ENCODE measurements around the gene FTMT.
"Not testable (repeated sequence)": the region's sequence is repeated elsewhere in the genome, so short reads cannot be mapped to it uniquely, and the experiment has no call there.

FTMT gene

GRCh38 chr5:121851643-121852574 is at the start of gene FTMT:
FTMT (plus strand) TSS chr5:121851882; CDS start chr5:121851964, 82 bp downstream.
- DNase-seq = no peak

GRCh38 chr5:121805251-121805650 is 46.4 kb upstream of the FTMT start:
- not testable (repeated sequence) for DNase-seq

GRCh38 chr5:121805911-121806310 is 45.8 kb upstream of the FTMT start:
- no peak for DNase-seq

- no peak for DNase-seq
These were observed 35.5 kb upstream of the FTMT start for GRCh38 chr5:121816164-121816563.

- DNase-seq = no peak
These were observed 31.9 kb upstream of the FTMT start for GRCh38 chr5:121819682-121820261.

- DNase-seq = no peak
These were observed 18.1 kb upstream of the FTMT start for GRCh38 chr5:121833617-121834016.

GRCh38 chr5:121834021-121834420 is 17.7 kb upstream of the FTMT start:
- no peak for DNase-seq

- DNase-seq = no peak
These were observed 9.8 kb upstream of the FTMT start for GRCh38 chr5:121841892-121842291.

- DNase-seq = no peak
These were observed 1.4 kb upstream of the FTMT start for GRCh38 chr5:121850272-121850671.

- no peak for DNase-seq
These were observed 2.2 kb downstream of the FTMT start for GRCh38 chr5:121853850-121854249.

- no peak for DNase-seq
These were observed 11.1 kb downstream of the FTMT start for GRCh38 chr5:121862801-121863200.

- DNase-seq = no peak
These were observed 12.1 kb downstream of the FTMT start for GRCh38 chr5:121863753-121864285.

GRCh38 chr5:121867403-121867802 is 15.7 kb downstream of the FTMT start:
- no peak for DNase-seq

- DNase-seq = no peak
These were observed 18.8 kb downstream of the FTMT start for GRCh38 chr5:121870489-121870888.

GRCh38 chr5:121872856-121873255 is 21.2 kb downstream of the FTMT start:
- no peak for DNase-seq

GRCh38 chr5:121873409-121873808 is 21.7 kb downstream of the FTMT start:
- no peak for DNase-seq

GRCh38 chr5:121885630-121886029 is 33.9 kb downstream of the FTMT start:
- DNase-seq = no peak

GRCh38 chr5:121887727-121888126 is 36.0 kb downstream of the FTMT start:
- no peak for DNase-seq

GRCh38 chr5:121890297-121890858 is 38.7 kb downstream of the FTMT start:
- DNase-seq = no peak

GRCh38 chr5:121897341-121897740 is 45.7 kb downstream of the FTMT start:
- DNase-seq = no peak

GRCh38 chr5:121899346-121899745 is 47.7 kb downstream of the FTMT start:
- DNase-seq = no peak
